Parathyroid adenoma (tissue), 2 donors: ENCODE measurements around the gene NTN5.
A peak's percentile ranks its signal among the peaks of the same experiment; 100 is the strongest.

Source experiments
- H2AFZ ChIP-seq: fragments of 300-600 bp; sonication (generic); one replicate; pipeline ENCODE4 v1.7.0; 2017; ENCODE audit warnings: antibody characterized with exemption, mild to moderate bottlenecking
- H3K27ac ChIP-seq: fragments of 300-600 bp; sonication (generic); one replicate; pipeline ENCODE4 v1.7.0; 2017
- H3K27me3 ChIP-seq: fragments of 300-600 bp; sonication (generic); one replicate; pipeline ENCODE4 v1.7.0; 2017; ENCODE audit warnings: low read length; ENCODE audit not compliant: control insufficient read depth, insufficient read depth
- H3K36me3 ChIP-seq: fragments of 300-600 bp; sonication (generic); one replicate; pipeline ENCODE4 v1.7.0; 2017; ENCODE audit warnings: low read length; ENCODE audit not compliant: control insufficient read depth, insufficient read depth
- H3K4me1 ChIP-seq: fragments of 300-600 bp; sonication (generic); one replicate; pipeline ENCODE4 v1.7.0; 2017; ENCODE audit warnings: control low read depth
- H3K4me2 ChIP-seq: fragments of 300-600 bp; sonication (generic); one replicate; pipeline ENCODE4 v1.7.0; 2017; ENCODE audit warnings: low read length
- H3K4me3 ChIP-seq: fragments of 300-600 bp; sonication (generic); one replicate; pipeline ENCODE4 v1.7.0; 2017; ENCODE audit warnings: low read depth, low read length
- H3K79me2 ChIP-seq: fragments of 300-600 bp; sonication (generic); one replicate; pipeline ENCODE4 v1.7.0; 2017; ENCODE audit warnings: control low read depth
- H3K9ac ChIP-seq: fragments of 300-600 bp; sonication (generic); one replicate; pipeline ENCODE4 v1.7.0; 2017; ENCODE audit warnings: mild to moderate bottlenecking
- H3K9me3 ChIP-seq: fragments of 300-600 bp; sonication (generic); one replicate; pipeline ENCODE4 v1.7.0; 2017; ENCODE audit warnings: low read length; ENCODE audit not compliant: control insufficient read depth
- CTCF ChIP-seq: fragments of 300-600 bp; sonication (generic); IDR thresholded peaks from one replicate; pipeline ENCODE4 v1.7.0; 2017; ENCODE audit warnings: antibody characterized with exemption, mild to moderate bottlenecking
- donor health status: primary hyperparathyroidism.

The NTN5 gene

GRCh38 chr19:48714759-48715675 lies 42.2 kb upstream of the NTN5 start:
- Histone ChIP-seq H3K27me3 (no peaks in the 10 kb centered on the region), H3K36me3 (no peaks in the 10 kb centered on the region), H3K79me2 (no peaks in the 10 kb centered on the region), H2AFZ (peak overlapping the region; percentile 55), H3K9ac (peak overlapping the region; percentile 3), H3K9me3 (no peaks in the 10 kb centered on the region), H3K4me1 (peaks cover 2% of the 10 kb centered on the region), H3K4me3 (peak overlapping the region; percentile 78), H3K4me2 (peak overlapping the region; percentile 83), H3K27ac (peak overlapping the region; percentile 70)
- no peak for TF ChIP-seq CTCF

GRCh38 chr19:48713864-48714755 lies 41.3 kb upstream of the NTN5 start:
- Histone ChIP-seq H3K79me2 (no peaks in the 10 kb centered on the region), H3K9ac (peak overlapping the region; percentile 3), H2AFZ (peak overlapping the region; percentile 67), H3K36me3 (no peaks in the 10 kb centered on the region), H3K4me3 (peak overlapping the region; percentile 78), H3K9me3 (no peaks in the 10 kb centered on the region), H3K27me3 (no peaks in the 10 kb centered on the region), H3K4me2 (peak overlapping the region; percentile 85), H3K4me1 (peaks cover 2% of the 10 kb centered on the region), H3K27ac (peak overlapping the region; percentile 70)
- no peak for TF ChIP-seq CTCF

- TF ChIP-seq CTCF: no peak
- no peaks in the 10 kb centered on the region for H3K27me3 ChIP-seq
- H3K79me2 ChIP-seq: no peaks in the 10 kb centered on the region
- no peak overlapping the region for H3K9ac ChIP-seq
- H3K36me3 ChIP-seq: no peaks in the 10 kb centered on the region
- peak overlapping the region; percentile 85 for H3K4me2 ChIP-seq
- H3K4me3 ChIP-seq: peak overlapping the region; percentile 78
- peak overlapping the region; percentile 67 for H2AFZ ChIP-seq
- no peaks in the 10 kb centered on the region for H3K9me3 ChIP-seq
- peak overlapping the region; percentile 64 for H3K27ac ChIP-seq
- peaks cover 2% of the 10 kb centered on the region for H3K4me1 ChIP-seq
These were observed 40.4 kb upstream of the NTN5 start for GRCh38 chr19:48713041-48713863.

GRCh38 chr19:48711106-48711662 lies 38.4 kb upstream of the NTN5 start:
- H3K27me3 ChIP-seq: no peaks in the 10 kb centered on the region
- no peaks in the 10 kb centered on the region for H3K9me3 ChIP-seq
- H3K27ac ChIP-seq: no peak overlapping the region
- no peak for TF ChIP-seq CTCF
- H3K4me3 ChIP-seq: no peak overlapping the region
- H3K9ac ChIP-seq: no peak overlapping the region
- H2AFZ ChIP-seq: no peak overlapping the region
- H3K4me1 ChIP-seq: peaks cover 2% of the 10 kb centered on the region
- no peaks in the 10 kb centered on the region for H3K36me3 ChIP-seq
- H3K79me2 ChIP-seq: no peaks in the 10 kb centered on the region
- H3K4me2 ChIP-seq: no peak overlapping the region
